HepG2 (cell line): ENCODE data around the gene PTGR1. TPM values are rescaled to one million over a fixed set of nuclear protein-coding genes. Genes with fewer than 3 reads are reported as not detected.

ENCODE experiments used
- ATF5 ChIP-seq: sonication (generic); formaldehyde crosslinking; IDR thresholded peaks from 2 replicates; pipeline ENCODE4 v1.4.0; 2020; ENCODE audit warnings: mild to moderate bottlenecking, low read depth, missing genetic modification reagents
- CREBL2 ChIP-seq: sonication (generic); formaldehyde crosslinking; IDR thresholded peaks from 2 replicates; pipeline ENCODE4 v1.8.1; 2023; ENCODE audit warnings: missing genetic modification reagents, mild to moderate bottlenecking, borderline replicate concordance
- GATAD1 ChIP-seq: IDR thresholded peaks from 2 replicates; pipeline ENCODE4 v1.6.1; 2016; ENCODE audit warnings: missing genetic modification reagents, missing compliant biosample characterization
- GMEB2 ChIP-seq: IDR thresholded peaks from 2 replicates; pipeline ENCODE4 v1.6.1; 2016; ENCODE audit warnings: missing biosample characterization, missing genetic modification reagents, low read depth
- KDM1A ChIP-seq: IDR thresholded peaks from 2 replicates; pipeline ENCODE4 v1.6.1; 2016; ENCODE audit warnings: missing compliant biosample characterization
- NKX3-1 ChIP-seq: sonication (generic); formaldehyde crosslinking; IDR thresholded peaks from 2 replicates; pipeline ENCODE4 v1.5.0; 2020; ENCODE audit warnings: missing genetic modification reagents
- PRDM15 ChIP-seq: sonication (generic); formaldehyde crosslinking; IDR thresholded peaks from 2 replicates; pipeline ENCODE4 v1.4.0; 2020; ENCODE audit warnings: missing genetic modification reagents
- RNF2 ChIP-seq: fragments of 450-650 bp; conservative IDR thresholded peaks from 2 replicates; pipeline ENCODE4 v1.6.1; 2016; ENCODE audit warnings: low read depth
- ZHX2 ChIP-seq, 2 experiments: sonication (generic) in 1 of 2; formaldehyde crosslinking in 1 of 2; IDR thresholded peaks; 2 replicates each; pipeline versions ENCODE4 v1.6.1 to v1.9.0; 2014 to 2022; ENCODE audit warnings: antibody characterized with exemption in 1 of 2, borderline replicate concordance in 1 of 2, inconsistent platforms in 1 of 2, low read depth in 1 of 2, missing genetic modification reagents in 1 of 2
- ZNF205 ChIP-seq: IDR thresholded peaks from 2 replicates; pipeline ENCODE4 v1.6.1; 2018; ENCODE audit warnings: missing biosample characterization, missing genetic modification reagents
- ZNF556 ChIP-seq: sonication (generic); formaldehyde crosslinking; IDR thresholded peaks from 2 replicates; pipeline ENCODE4 v1.4.0; 2020; ENCODE audit warnings: mild to moderate bottlenecking, missing genetic modification reagents, borderline replicate concordance
- ZNF570 ChIP-seq: sonication (generic); formaldehyde crosslinking; IDR thresholded peaks from 2 replicates; pipeline ENCODE4 v1.4.0; 2020; ENCODE audit warnings: mild to moderate bottlenecking, missing genetic modification reagents, borderline replicate concordance
- ZNF597 ChIP-seq: sonication (generic); formaldehyde crosslinking; IDR thresholded peaks from 2 replicates; pipeline ENCODE4 v1.5.0; 2020; ENCODE audit warnings: missing genetic modification reagents
- ZNF605 ChIP-seq: sonication (generic); formaldehyde crosslinking; IDR thresholded peaks from 2 replicates; pipeline ENCODE4 v1.8.0; 2022; ENCODE audit warnings: mild to moderate bottlenecking, missing genetic modification reagents
- ZNF660 ChIP-seq: sonication (generic); formaldehyde crosslinking; IDR thresholded peaks from 2 replicates; pipeline ENCODE4 v1.5.1; 2020; ENCODE audit warnings: mild to moderate bottlenecking, low read depth, missing genetic modification reagents, borderline replicate concordance
- ZNF749 ChIP-seq: sonication (generic); formaldehyde crosslinking; IDR thresholded peaks from 2 replicates; pipeline ENCODE4 v1.8.0; 2022; ENCODE audit warnings: mild to moderate bottlenecking, missing genetic modification reagents, moderate library complexity, borderline replicate concordance
- ZSCAN12 ChIP-seq: sonication (generic); formaldehyde crosslinking; IDR thresholded peaks from 2 replicates; pipeline ENCODE4 v1.9.0; 2021; ENCODE audit warnings: mild to moderate bottlenecking, missing genetic modification reagents
- polyA plus RNA-seq, 8 experiments: library from polyadenylated mRNA; depleted of rRNA in 3 of 8; stranded (reverse) in 7 of 8; unstranded in 1 of 8; fragments of >200 nt; fragmentation: Illumina TruSeq in 4 of 8; extraction: Trizol in 4 of 8; gene quantifications; 2 replicates each; pipeline versions ENCODE4 v1.2.1 to v1.2.3, GENCODE V29; 2011 to 2016; ENCODE audit warnings: low read depth in 4 of 8, missing spikeins in 1 of 8, mixed read lengths in 1 of 8; ENCODE audit not compliant: insufficient read depth in 1 of 8
- total RNA-seq, 5 experiments: library from RNA; depleted of rRNA; stranded (reverse); fragments of >200 nt; fragmentation: Illumina TruSeq; extraction: Trizol; gene quantifications; 2 replicates each; pipeline ENCODE4 v1.2.3, GENCODE V29; 2016; ENCODE audit warnings: low read depth in 1 of 5

Gene PTGR1
- total and polyA plus RNA-seq, 2 of the 13 experiments (the other 11 are each of a cell fraction or from before 2014, with no cell fraction given) = 6.0 to 15.8 TPM

GRCh38 chr9:111630964-111631213, 31.4 kb upstream of the PTGR1 start (continued):
- TF ChIP-seq PRDM15 (CRISPR knock-in tag) (no peak), CREBL2 (CRISPR knock-in tag) (no peak), NKX3-1 (no peak), ZNF597 (no peak), ZHX2 (IDR thresholded peaks at IDR 0.05; ENCODE audit: low read depth) (0 out of 2 replicates have a peak, but pooled peaks have one; percentile 69), ZHX2 (CRISPR knock-in tag; IDR thresholded peaks at IDR 0.05; ENCODE audit: borderline replicate concordance) (no peak), ZNF570 (CRISPR knock-in tag) (no peak), GATAD1 (CRISPR knock-in tag) (peak; percentile 93), ZNF749 (CRISPR knock-in tag) (no peak), ZNF660 (no peak), ATF5 (CRISPR knock-in tag) (no peak), ZNF605 (CRISPR knock-in tag) (no peak), RNF2 (no peak), ZNF556 (CRISPR knock-in tag) (no peak), ZSCAN12 (CRISPR knock-in tag) (no peak), GMEB2 (CRISPR knock-in tag) (0 out of 2 replicates have a peak, but pooled peaks have one; percentile 24), ZNF205 (CRISPR knock-in tag) (peak; percentile 97), KDM1A (no peak; the same call in 1 of the 2 replicates)
